Glomerular visceral epithelial cell (primary cell): ENCODE results near the gene WDR47.
"Not testable (repeated sequence)": the region's sequence is repeated elsewhere in the genome, so short reads cannot be mapped to it uniquely, and the experiment has no call there.

ENCODE experiments used
- DNase-seq: peaks from one replicate; pipeline ENCODE4 v3.0.0-alpha.2; 2016; ENCODE audit errors: extremely low spot score

WDR47 gene

GRCh38 chr1:109052145-109052544, 10.2 kb upstream of the WDR47 start:
- not testable (repeated sequence) for DNase-seq

- DNase-seq, result no peak
Observed at GRCh38 chr1:109050228-109050995, 8.5 kb upstream of the WDR47 start.

GRCh38 chr1:109048335-109048734, 6.4 kb upstream of the WDR47 start:
- DNase-seq, result no peak

GRCh38 chr1:109047339-109047738, 5.4 kb upstream of the WDR47 start:
- DNase-seq, result no peak

- no peak for DNase-seq
Observed at GRCh38 chr1:109046671-109047070, 4.8 kb upstream of the WDR47 start.

- DNase-seq, result no peak
Observed at GRCh38 chr1:109045595-109045994, 3.7 kb upstream of the WDR47 start.

- peak; percentile 25 for DNase-seq
Observed at GRCh38 chr1:109040989-109041620, 797 bp downstream of the WDR47 start.

GRCh38 chr1:109040627-109040988, 1.3 kb downstream of the WDR47 start:
- no peak for DNase-seq

GRCh38 chr1:109034382-109034781, 7.5 kb downstream of the WDR47 start:
- DNase-seq, result no peak

GRCh38 chr1:109029493-109029892, 12.4 kb downstream of the WDR47 start:
- DNase-seq, result not testable (repeated sequence)

GRCh38 chr1:109027841-109028240, 14.1 kb downstream of the WDR47 start:
- no peak for DNase-seq

GRCh38 chr1:109025694-109026093, 16.2 kb downstream of the WDR47 start:
- no peak for DNase-seq

- DNase-seq, result no peak
Observed at GRCh38 chr1:109024646-109025045, 17.3 kb downstream of the WDR47 start.

GRCh38 chr1:109020693-109021257, 21.1 kb downstream of the WDR47 start:
- no peak for DNase-seq

- not testable (repeated sequence) for DNase-seq
Observed at GRCh38 chr1:109017719-109018118, 24.2 kb downstream of the WDR47 start.

GRCh38 chr1:109017134-109017533, 24.8 kb downstream of the WDR47 start:
- no peak for DNase-seq

- DNase-seq, result no peak
Observed at GRCh38 chr1:109011335-109011734, 30.6 kb downstream of the WDR47 start.

- DNase-seq, result peak; percentile 1
Observed at GRCh38 chr1:108996622-108997021, 45.3 kb downstream of the WDR47 start.

GRCh38 chr1:108983114-108983513, 58.8 kb downstream of the WDR47 start:
- no peak for DNase-seq

GRCh38 chr1:108976658-108977057, 65.2 kb downstream of the WDR47 start:
- no peak for DNase-seq

- DNase-seq, result no peak
Observed at GRCh38 chr1:108972951-108973350, 69.0 kb downstream of the WDR47 start.

- DNase-seq, result no peak
Observed at GRCh38 chr1:108969346-108969745, 72.6 kb downstream of the WDR47 start.

- peak; percentile 94 for DNase-seq
Observed at GRCh38 chr1:108963052-108963686, 78.7 kb downstream of the WDR47 start, which contains the start of gene CLCC1. Gene CLCC1, minus strand, starts transcription at chr1:108963484. Its CDS starts 13,047 bp downstream, at chr1:108950437.
